NCI-H2196 treated with DMSO at 0.1 percent for 48 hours (cell line): Measurements from ENCODE around the gene HDAC5.
"Not testable (repeated sequence)": the region's sequence is repeated elsewhere in the genome, so short reads cannot be mapped to it uniquely, and the experiment has no call there.

Source experiments
- DNase-seq: peaks from one replicate; lab custom pipeline; 2025; ENCODE audit not compliant: unreplicated experiment; lab: John Stamatoyannopoulos, UW

The HDAC5 gene

GRCh38 chr17:44133918-44134476 lies 10.6 kb upstream of the HDAC5 start:
- DNase-seq = no peak

GRCh38 chr17:44132275-44132821 lies 8.9 kb upstream of the HDAC5 start:
- DNase-seq = no peak

- DNase-seq = not testable (repeated sequence)
These were observed 7.9 kb upstream of the HDAC5 start for GRCh38 chr17:44131372-44131771.

- no peak for DNase-seq
These were observed 7.4 kb upstream of the HDAC5 start for GRCh38 chr17:44130693-44131349.

- DNase-seq = no peak
These were observed 4.9 kb upstream of the HDAC5 start for GRCh38 chr17:44128383-44128782.

- DNase-seq = no peak
These were observed 637 bp upstream of the HDAC5 start for GRCh38 chr17:44124118-44124438.

GRCh38 chr17:44122816-44123355 lies 555 bp downstream of the HDAC5 start:
- DNase-seq = no peak

GRCh38 chr17:44121997-44122815 lies 1.2 kb downstream of the HDAC5 start:
- DNase-seq = no peak

- no peak for DNase-seq
These were observed 2.4 kb downstream of the HDAC5 start for GRCh38 chr17:44120851-44121605.

- DNase-seq = not testable (repeated sequence)
These were observed 3.2 kb downstream of the HDAC5 start for GRCh38 chr17:44120281-44120680.

GRCh38 chr17:44119798-44120197 lies 3.6 kb downstream of the HDAC5 start:
- no peak for DNase-seq

- no peak for DNase-seq
These were observed 4.4 kb downstream of the HDAC5 start for GRCh38 chr17:44119062-44119461.

GRCh38 chr17:44118427-44119050 lies 4.9 kb downstream of the HDAC5 start:
- no peak for DNase-seq

- no peak for DNase-seq
These were observed 6.1 kb downstream of the HDAC5 start for GRCh38 chr17:44117351-44117750.

- no peak for DNase-seq
These were observed 7.6 kb downstream of the HDAC5 start for GRCh38 chr17:44115585-44116415.

GRCh38 chr17:44113868-44114840 lies 9.3 kb downstream of the HDAC5 start:
- DNase-seq = no peak

GRCh38 chr17:44113382-44113781 lies 10.1 kb downstream of the HDAC5 start:
- no peak for DNase-seq
